ENCODE data around the gene UGT1A8. TPM values are rescaled to one million over a fixed set of nuclear protein-coding genes. Genes with fewer than 3 reads are reported as not detected.

UGT1A8 gene
- total and polyA plus RNA-seq, 2 experiments from 2014 or later: 0.10 TPM; not detected in 1

- no peak for DNase-seq (ENCODE audit: low spot score)
- H3K36me3 ChIP-seq (replicated peaks; ENCODE audit: insufficient read depth, low read depth): no peaks in the 10 kb centered on the region
- H4K20me1 ChIP-seq (ENCODE audit: insufficient read depth, poor library complexity, severe bottlenecking): no peaks in the 10 kb centered on the region
- no peak overlapping the region for H2AFZ ChIP-seq
- H3K27ac ChIP-seq: no peak overlapping the region
- H3K79me2 ChIP-seq: no peaks in the 10 kb centered on the region
- no peak overlapping the region for H3K4me3 ChIP-seq
- 78% methylated on average over 1 of the region's 1 CpG for WGBS (ENCODE audit: low lambda C conversion rate, missing lambda C conversion rate)
- H3K9me2 ChIP-seq (replicated peaks; ENCODE audit: insufficient read depth): no peaks in the 10 kb centered on the region
- TF ChIP-seq CTCF (IDR thresholded peaks at IDR 0.05; ENCODE audit: poor library complexity): no peak
- no peak for TF ChIP-seq EZH2phosphoT487 (IDR thresholded peaks at IDR 0.05; ENCODE audit: low read depth, severe bottlenecking, unreplicated experiment)
- TF ChIP-seq EZH2 (IDR thresholded peaks at IDR 0.05; ENCODE audit: borderline replicate concordance): no peak
- no peaks in the 10 kb centered on the region for H3K9me3 ChIP-seq (ENCODE audit: low read depth)
- H3K4me2 ChIP-seq: no peak overlapping the region
- H3K27me3 ChIP-seq: no peaks in the 10 kb centered on the region
- no peaks in the 10 kb centered on the region for H3K4me1 ChIP-seq (ENCODE audit: insufficient read depth)
Measured at GRCh38 chr2:233597522-233597921, 19.9 kb upstream of the UGT1A8 start.

- no peak overlapping the region for H3K4me2 ChIP-seq
- H3K36me3 ChIP-seq (replicated peaks; ENCODE audit: insufficient read depth, low read depth): no peaks in the 10 kb centered on the region
- no peak overlapping the region for H3K4me3 ChIP-seq
- no peaks in the 10 kb centered on the region for H4K20me1 ChIP-seq (ENCODE audit: insufficient read depth, poor library complexity, severe bottlenecking)
- no peaks in the 10 kb centered on the region for H3K4me1 ChIP-seq (ENCODE audit: insufficient read depth)
- no peaks in the 10 kb centered on the region for H3K27me3 ChIP-seq
- H2AFZ ChIP-seq: no peak overlapping the region
- H3K79me2 ChIP-seq: no peaks in the 10 kb centered on the region
- no peak overlapping the region for H3K27ac ChIP-seq
- no peaks in the 10 kb centered on the region for H3K9me2 ChIP-seq (replicated peaks; ENCODE audit: insufficient read depth)
- WGBS (ENCODE audit: low lambda C conversion rate, missing lambda C conversion rate): 79% methylated on average over 3 of the region's 3 CpGs
- TF ChIP-seq CTCF (IDR thresholded peaks at IDR 0.05; ENCODE audit: poor library complexity) (no peak), EZH2 (IDR thresholded peaks at IDR 0.05; ENCODE audit: borderline replicate concordance) (no peak), EZH2phosphoT487 (IDR thresholded peaks at IDR 0.05; ENCODE audit: low read depth, severe bottlenecking, unreplicated experiment) (no peak)
- H3K9me3 ChIP-seq (ENCODE audit: low read depth): no peaks in the 10 kb centered on the region
- no peak for DNase-seq (ENCODE audit: low spot score)
Measured at GRCh38 chr2:233598952-233599351, 18.5 kb upstream of the UGT1A8 start.

- no peaks in the 10 kb centered on the region for H3K79me2 ChIP-seq
- H4K20me1 ChIP-seq (ENCODE audit: insufficient read depth, poor library complexity, severe bottlenecking): no peaks in the 10 kb centered on the region
- H3K4me2 ChIP-seq: no peak overlapping the region
- H3K9me3 ChIP-seq (ENCODE audit: low read depth): no peaks in the 10 kb centered on the region
- no peaks in the 10 kb centered on the region for H3K36me3 ChIP-seq (replicated peaks; ENCODE audit: insufficient read depth, low read depth)
- H3K4me3 ChIP-seq: no peak overlapping the region
- H3K27ac ChIP-seq: no peak overlapping the region
- H3K9me2 ChIP-seq (replicated peaks; ENCODE audit: insufficient read depth): no peaks in the 10 kb centered on the region
- WGBS (ENCODE audit: low lambda C conversion rate, missing lambda C conversion rate): 90% methylated on average over 2 of the region's 2 CpGs
- no peak for DNase-seq (ENCODE audit: low spot score)
- H3K27me3 ChIP-seq: no peaks in the 10 kb centered on the region
- TF ChIP-seq CTCF (IDR thresholded peaks at IDR 0.05; ENCODE audit: poor library complexity) (no peak), EZH2 (IDR thresholded peaks at IDR 0.05; ENCODE audit: borderline replicate concordance) (no peak), EZH2phosphoT487 (IDR thresholded peaks at IDR 0.05; ENCODE audit: low read depth, severe bottlenecking, unreplicated experiment) (no peak)
- H2AFZ ChIP-seq: no peak overlapping the region
- H3K4me1 ChIP-seq (ENCODE audit: insufficient read depth): no peaks in the 10 kb centered on the region
Measured at GRCh38 chr2:233600386-233600785, 17.0 kb upstream of the UGT1A8 start.

GRCh38 chr2:233602076-233602475 is 15.4 kb upstream of the UGT1A8 start:
- Histone ChIP-seq H3K9me3 (ENCODE audit: low read depth) (no peaks in the 10 kb centered on the region), H3K9me2 (replicated peaks; ENCODE audit: insufficient read depth) (no peaks in the 10 kb centered on the region), H3K27ac (no peak overlapping the region), H4K20me1 (ENCODE audit: insufficient read depth, poor library complexity, severe bottlenecking) (no peaks in the 10 kb centered on the region), H3K4me1 (ENCODE audit: insufficient read depth) (no peaks in the 10 kb centered on the region), H3K4me2 (no peak overlapping the region), H3K79me2 (no peaks in the 10 kb centered on the region), H3K4me3 (no peak overlapping the region), H2AFZ (no peak overlapping the region), H3K27me3 (no peaks in the 10 kb centered on the region), H3K36me3 (replicated peaks; ENCODE audit: insufficient read depth, low read depth) (no peaks in the 10 kb centered on the region)
- 74% methylated on average over 1 of the region's 1 CpG for WGBS (ENCODE audit: low lambda C conversion rate, missing lambda C conversion rate)
- TF ChIP-seq EZH2 (IDR thresholded peaks at IDR 0.05; ENCODE audit: borderline replicate concordance): no peak
- no peak for TF ChIP-seq CTCF (IDR thresholded peaks at IDR 0.05; ENCODE audit: poor library complexity)
- TF ChIP-seq EZH2phosphoT487 (IDR thresholded peaks at IDR 0.05; ENCODE audit: low read depth, severe bottlenecking, unreplicated experiment): no peak
- no peak for DNase-seq (ENCODE audit: low spot score)

Measured in hepatocyte (in vitro differentiated cells).